HEK293 (cell line): ENCODE measurements around the gene SGCG.
"Not testable (repeated sequence)": the region's sequence is repeated elsewhere in the genome, so short reads cannot be mapped to it uniquely, and the experiment has no call there.

Source experiments
- CTCF ChIA-PET: fragments of 350-600 bp; formaldehyde crosslinking; extraction: SDS; loops from one replicate; lab custom pipeline; 2021; ENCODE audit warnings: antibody characterized with exemption; lab: Yijun Ruan, JAX
- POLR2A ChIA-PET: fragments of 300-600 bp; formaldehyde crosslinking; extraction: SDS; loops from one replicate; lab custom pipeline; 2020; ENCODE audit warnings: antibody characterized with exemption, inconsistent platforms; lab: Yijun Ruan, JAX
- H3K27ac ChIP-seq: fragments of 200-500 bp; sonication (Bioruptor generic); 2 replicates; pipeline ENCODE4 v1.5.1; 2014; ENCODE audit warnings: low read depth, low read length, control low read depth, inconsistent platforms; ENCODE audit errors: extremely low read depth
- H3K36me3 ChIP-seq, 2 experiments: fragments of 200-500 bp in 1 of 2; sonication (Bioruptor generic) in 1 of 2; 1 replicate in 1 of 2; 2 replicates in 1 of 2; pipeline ENCODE4 v1.5.1; 2014 to 2017; ENCODE audit warnings: inconsistent platforms in 2 of 2, low read length in 2 of 2; ENCODE audit not compliant: control insufficient read depth in 2 of 2, insufficient read depth in 1 of 2
- H3K4me1 ChIP-seq: fragments of 200-500 bp; sonication (Bioruptor generic); 2 replicates; pipeline ENCODE4 v1.5.1; 2014; ENCODE audit warnings: mild to moderate bottlenecking, low read length, inconsistent platforms; ENCODE audit not compliant: control insufficient read depth, insufficient read depth
- H3K4me3 ChIP-seq: 2 replicates; pipeline ENCODE4 v1.5.1; 2011; ENCODE audit warnings: low read depth, mild to moderate bottlenecking, control low read depth, low read length, moderate library complexity
- H3K9me3 ChIP-seq: fragments of 200-500 bp; sonication (Bioruptor generic); 2 replicates; pipeline ENCODE4 v1.5.1; 2014; ENCODE audit warnings: low read depth, low read length, inconsistent platforms; ENCODE audit not compliant: control insufficient read depth, insufficient read depth
- BCL11B ChIP-seq: fragments of 450-650 bp; formaldehyde crosslinking; IDR thresholded peaks from 2 replicates; pipeline ENCODE4 v1.5.1; 2016; ENCODE audit warnings: low read depth, missing biosample characterization, missing genetic modification characterization
- GLI4 ChIP-seq: fragments of 450-650 bp; formaldehyde crosslinking; IDR thresholded peaks from 2 replicates; pipeline ENCODE4 v1.5.1; 2016; ENCODE audit warnings: missing biosample characterization, missing genetic modification characterization
- HOXA7 ChIP-seq: sonication (generic); formaldehyde crosslinking; IDR thresholded peaks from 2 replicates; pipeline ENCODE4 v1.8.1; 2022; ENCODE audit warnings: missing genetic modification reagents, borderline replicate concordance
- HOXD13 ChIP-seq: sonication (generic); formaldehyde crosslinking; IDR thresholded peaks from 2 replicates; pipeline ENCODE4 v1.8.0; 2022; ENCODE audit warnings: missing genetic modification reagents, borderline replicate concordance
- SALL2 ChIP-seq: fragments of 450-650 bp; formaldehyde crosslinking; IDR thresholded peaks from 2 replicates; pipeline ENCODE4 v1.5.0; 2017; ENCODE audit warnings: missing biosample characterization, mild to moderate bottlenecking, missing genetic modification characterization, borderline replicate concordance
- SETDB1 ChIP-seq: IDR thresholded peaks from one replicate; pipeline ENCODE4 v1.6.1; 2017; ENCODE audit warnings: mild to moderate bottlenecking, low read length, moderate library complexity, mixed read lengths; ENCODE audit not compliant: insufficient read length
- SP7 ChIP-seq: fragments of 450-650 bp; formaldehyde crosslinking; IDR thresholded peaks from 2 replicates; pipeline ENCODE4 v1.5.1; 2016; ENCODE audit warnings: missing biosample characterization, missing genetic modification characterization
- ZNF10 ChIP-seq: fragments of 450-650 bp; formaldehyde crosslinking; IDR thresholded peaks from 2 replicates; pipeline ENCODE4 v1.5.1; 2017; ENCODE audit warnings: missing biosample characterization, missing genetic modification characterization
- ZNF274 ChIP-seq, 2 experiments: fragments of 200-500 bp in 1 of 2; fragments of 450-650 bp in 1 of 2; sonication (Bioruptor generic) in 1 of 2; formaldehyde crosslinking in 1 of 2; IDR thresholded peaks; 2 replicates each; pipeline versions ENCODE4 v1.5.1 to v1.6.1; 2014 to 2016; ENCODE audit warnings: borderline replicate concordance in 1 of 2, inconsistent platforms in 1 of 2, low read length in 1 of 2, missing biosample characterization in 1 of 2, missing genetic modification characterization in 1 of 2
- ZNF37A ChIP-seq: fragments of 450-650 bp; IDR thresholded peaks from 2 replicates; pipeline ENCODE4 v1.5.1; 2018; ENCODE audit warnings: missing biosample characterization, missing genetic modification characterization
- ZNF398 ChIP-seq: fragments of 450-650 bp; formaldehyde crosslinking; IDR thresholded peaks from 2 replicates; pipeline ENCODE4 v1.5.1; 2017; ENCODE audit warnings: missing biosample characterization, missing genetic modification characterization
- ZNF449 ChIP-seq: fragments of 450-650 bp; formaldehyde crosslinking; IDR thresholded peaks from 2 replicates; pipeline ENCODE4 v1.5.1; 2017; ENCODE audit warnings: missing biosample characterization, mild to moderate bottlenecking, missing genetic modification characterization, moderate library complexity
- ZNF626 ChIP-seq: fragments of 450-650 bp; sonication (Bioruptor Pico); formaldehyde crosslinking; IDR thresholded peaks from 2 replicates; pipeline ENCODE4 v1.5.1; 2018; ENCODE audit warnings: missing biosample characterization, missing genetic modification characterization, inconsistent platforms
- ZNF629 ChIP-seq: fragments of 450-650 bp; formaldehyde crosslinking; IDR thresholded peaks from 2 replicates; pipeline ENCODE4 v1.5.1; 2017; ENCODE audit warnings: missing biosample characterization, missing genetic modification characterization
- ZNF654 ChIP-seq: fragments of 450-650 bp; formaldehyde crosslinking; IDR thresholded peaks from 2 replicates; pipeline ENCODE4 v1.5.1; 2016; ENCODE audit warnings: low read depth, missing biosample characterization, missing genetic modification characterization
- ZNF76 ChIP-seq: fragments of 450-650 bp; formaldehyde crosslinking; IDR thresholded peaks from 2 replicates; pipeline ENCODE4; 2016; ENCODE audit warnings: low read depth, missing biosample characterization, missing genetic modification characterization, borderline replicate concordance
- TF ChIP-seq, protein P1 (sequence below): fragments of 450-650 bp; formaldehyde crosslinking; IDR thresholded peaks from 2 replicates; pipeline ENCODE4 v1.5.1; 2016; ENCODE audit warnings: missing biosample characterization, missing genetic modification characterization, low read depth

Gene SGCG

DNA sequence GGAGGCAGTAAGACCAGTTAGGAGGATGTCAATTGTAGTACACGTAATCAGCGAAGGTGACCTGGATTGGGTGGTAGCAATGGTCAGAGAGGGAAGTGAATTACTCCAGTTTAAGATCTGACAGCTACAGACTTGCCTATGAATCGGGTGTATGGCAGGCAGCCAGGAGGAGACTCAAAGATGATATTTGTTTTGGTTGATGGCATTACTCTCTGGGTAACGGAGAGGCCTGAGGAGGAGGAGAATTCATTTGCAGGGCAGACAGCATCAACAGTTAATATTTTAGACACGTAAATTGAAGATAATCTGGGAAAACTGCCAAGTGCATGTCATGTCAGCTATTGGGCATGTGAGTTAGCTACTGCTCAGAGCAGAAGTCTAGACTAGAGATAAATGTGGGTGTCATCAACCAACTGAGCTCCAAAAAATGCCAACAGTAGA lies 109.2 kb downstream of the SGCG start (continued):
- no peak for TF ChIP-seq SALL2 (tag by site-specific recombination)
- TF ChIP-seq, protein P1, sequence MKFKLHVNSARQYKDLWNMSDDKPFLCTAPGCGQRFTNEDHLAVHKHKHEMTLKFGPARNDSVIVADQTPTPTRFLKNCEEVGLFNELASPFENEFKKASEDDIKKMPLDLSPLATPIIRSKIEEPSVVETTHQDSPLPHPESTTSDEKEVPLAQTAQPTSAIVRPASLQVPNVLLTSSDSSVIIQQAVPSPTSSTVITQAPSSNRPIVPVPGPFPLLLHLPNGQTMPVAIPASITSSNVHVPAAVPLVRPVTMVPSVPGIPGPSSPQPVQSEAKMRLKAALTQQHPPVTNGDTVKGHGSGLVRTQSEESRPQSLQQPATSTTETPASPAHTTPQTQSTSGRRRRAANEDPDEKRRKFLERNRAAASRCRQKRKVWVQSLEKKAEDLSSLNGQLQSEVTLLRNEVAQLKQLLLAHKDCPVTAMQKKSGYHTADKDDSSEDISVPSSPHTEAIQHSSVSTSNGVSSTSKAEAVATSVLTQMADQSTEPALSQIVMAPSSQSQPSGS (tag by site-specific recombination): no peak
- TF ChIP-seq SETDB1: no peak
- no peak for TF ChIP-seq ZNF10
- TF ChIP-seq GLI4: no peak
- no peak for TF ChIP-seq HOXD13 (CRISPR knock-in tag)
- TF ChIP-seq HOXA7: no peak

- Histone ChIP-seq H3K27ac (no peak overlapping the region), H3K9me3 (no peaks in the 10 kb centered on the region), H3K4me3 (no peak overlapping the region), H3K36me3 (no peaks in the 10 kb centered on the region), H3K4me1 (no peaks in the 10 kb centered on the region)
- TF ChIP-seq ZNF274 (IDR thresholded peaks at IDR 0.05; ENCODE audit: low read length) (no peak), ZNF274 (tag by site-specific recombination; IDR thresholded peaks at IDR 0.05; ENCODE audit: borderline replicate concordance) (no peak), SP7 (no peak), ZNF626 (tag by site-specific recombination) (no peak), ZNF76 (tag by site-specific recombination) (no peak), ZNF37A (tag by site-specific recombination) (no peak), ZNF449 (tag by site-specific recombination) (no peak), ZNF629 (tag by site-specific recombination) (no peak), BCL11B (tag by site-specific recombination) (no peak), ZNF654 (tag by site-specific recombination) (no peak), ZNF398 (tag by site-specific recombination) (no peak)
- ChIA-PET CTCF (no interaction called here), POLR2A (no interaction called here)
These were observed 111.8 kb downstream of the SGCG start for GRCh38 chr13:23292586-23292985.

GRCh38 chr13:23314837-23315236 lies 134.1 kb downstream of the SGCG start:
- CTCF ChIA-PET, H3K4me3 ChIP-seq, H3K4me1 ChIP-seq, H3K9me3 ChIP-seq, H3K27ac ChIP-seq, H3K36me3 ChIP-seq, POLR2A ChIA-PET: not testable (repeated sequence)
